Activated T-helper 1 cell treated with Interleukin-2 at 50 U/mL for 16 hours (primary cell): ENCODE results near the gene AANAT.

Source experiments
- DNase-seq: peaks from one replicate; pipeline ENCODE4 v3.0.0-alpha.2; 2020; ENCODE audit warnings: low read depth

AANAT gene

GRCh38 chr17:76469076-76469990 is 1.9 kb downstream of the AANAT start:
- DNase-seq, result no peak

GRCh38 chr17:76469991-76470739 is 2.8 kb downstream of the AANAT start:
- no peak for DNase-seq

DNA sequence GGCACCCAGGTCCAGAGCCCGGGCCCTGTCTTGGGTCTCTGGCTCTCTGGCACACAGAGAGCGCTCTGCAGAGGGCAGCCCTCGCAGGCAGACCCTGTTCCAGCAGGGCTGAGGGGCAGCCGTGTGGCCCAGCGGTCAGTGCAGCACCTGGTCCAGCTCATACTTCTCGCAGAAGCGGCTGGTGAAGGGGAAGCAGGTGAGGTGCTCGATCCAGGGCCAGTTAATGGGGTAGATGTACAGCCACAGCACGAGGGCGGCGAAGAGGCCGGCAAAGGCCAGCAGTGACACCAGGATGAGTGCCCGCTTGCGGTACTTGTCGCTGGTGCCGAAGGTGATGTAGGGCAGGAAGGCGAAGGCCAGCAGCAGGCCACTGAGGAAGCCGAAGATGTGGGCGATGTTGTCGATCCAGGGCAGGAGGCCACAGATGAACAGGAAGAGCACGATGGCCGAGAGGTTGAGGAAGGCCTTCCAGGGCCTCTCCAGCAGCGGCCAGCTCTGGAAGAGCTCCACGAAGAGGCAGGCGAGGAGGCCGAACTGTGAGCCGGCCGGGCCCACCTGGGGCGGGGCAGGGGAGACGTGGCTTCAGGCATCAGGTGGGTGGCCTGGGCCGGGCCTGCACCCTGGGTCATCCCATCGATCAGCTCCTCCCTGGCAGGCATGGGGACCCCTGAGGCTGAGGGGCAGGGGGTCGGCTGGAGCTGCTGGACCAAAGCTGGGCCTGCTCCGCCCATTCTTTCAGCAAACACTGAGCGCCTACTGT is 4.3 kb downstream of the AANAT start:
- no peak for DNase-seq

- no peak for DNase-seq
These were observed 4.8 kb downstream of the AANAT start for GRCh38 chr17:76472258-76472645.

GRCh38 chr17:76472726-76473125 is 5.3 kb downstream of the AANAT start:
- no peak for DNase-seq

- DNase-seq, result no peak
These were observed 6.2 kb downstream of the AANAT start for GRCh38 chr17:76473541-76473985.

- no peak for DNase-seq
These were observed 6.8 kb downstream of the AANAT start for GRCh38 chr17:76474238-76474637.

DNA sequence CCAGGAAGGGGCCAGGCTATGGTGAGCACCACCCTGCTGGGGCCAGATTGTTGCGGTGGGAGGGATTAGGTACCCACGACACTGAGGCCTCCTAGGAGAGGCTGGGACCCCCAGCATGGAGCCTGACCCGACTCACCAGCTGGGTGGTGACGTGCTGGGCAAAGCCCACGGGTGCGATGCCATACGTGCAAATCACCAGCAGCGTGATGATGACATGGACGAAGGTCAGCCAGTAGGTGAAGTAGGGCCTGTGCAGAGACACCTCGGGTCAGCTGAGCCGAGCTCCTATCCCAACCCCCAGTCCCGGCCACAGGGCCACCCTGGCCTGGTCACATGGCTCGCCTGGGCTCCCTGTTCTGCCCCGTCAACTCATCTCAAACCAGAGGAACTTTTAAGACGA is 7.5 kb downstream of the AANAT start:
- no peak for DNase-seq

- DNase-seq, result no peak
These were observed 7.9 kb downstream of the AANAT start for GRCh38 chr17:76475302-76475701.

DNA sequence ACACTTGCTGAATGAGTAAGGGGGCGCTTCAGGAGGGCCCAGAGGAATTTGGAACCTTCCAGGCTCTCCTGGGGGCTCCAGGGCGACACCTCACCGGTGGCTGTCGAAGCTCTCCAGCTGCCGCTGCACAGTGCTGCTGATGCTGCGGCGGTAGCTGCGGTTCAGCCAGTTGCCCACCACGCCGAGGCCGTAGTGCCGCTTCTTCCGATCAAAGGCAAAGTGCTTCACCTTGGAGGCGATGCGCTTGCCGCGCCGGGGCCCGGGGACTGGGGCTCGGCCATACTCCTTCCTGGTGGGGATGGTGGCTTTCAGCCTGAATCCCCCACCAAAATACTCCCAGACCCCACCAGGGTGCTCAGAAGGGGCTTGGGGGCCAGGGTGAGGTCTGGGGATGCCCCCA is 9.3 kb downstream of the AANAT start:
- no peak for DNase-seq

DNA sequence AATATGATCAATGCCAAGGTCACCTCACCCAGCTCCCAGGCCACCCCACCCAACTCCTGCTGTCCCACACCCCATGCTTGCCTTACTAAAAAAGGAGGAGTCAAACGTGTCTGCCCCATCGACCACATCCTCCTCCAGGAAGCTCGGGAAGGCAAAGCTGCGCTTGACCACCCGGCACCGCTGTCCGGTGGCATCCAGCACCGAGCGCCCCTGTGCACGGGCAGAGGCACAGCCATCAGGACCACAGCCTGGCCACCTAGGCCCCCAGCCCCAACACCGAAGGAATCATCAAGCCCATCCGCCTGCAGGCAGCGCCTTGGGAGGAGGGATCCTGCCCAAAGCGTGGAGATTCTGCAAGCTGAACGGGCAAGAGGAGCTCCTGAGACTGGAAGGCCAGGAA is 10.2 kb downstream of the AANAT start:
- DNase-seq, result no peak

GRCh38 chr17:76478097-76478496 is 10.7 kb downstream of the AANAT start:
- DNase-seq, result no peak

DNA sequence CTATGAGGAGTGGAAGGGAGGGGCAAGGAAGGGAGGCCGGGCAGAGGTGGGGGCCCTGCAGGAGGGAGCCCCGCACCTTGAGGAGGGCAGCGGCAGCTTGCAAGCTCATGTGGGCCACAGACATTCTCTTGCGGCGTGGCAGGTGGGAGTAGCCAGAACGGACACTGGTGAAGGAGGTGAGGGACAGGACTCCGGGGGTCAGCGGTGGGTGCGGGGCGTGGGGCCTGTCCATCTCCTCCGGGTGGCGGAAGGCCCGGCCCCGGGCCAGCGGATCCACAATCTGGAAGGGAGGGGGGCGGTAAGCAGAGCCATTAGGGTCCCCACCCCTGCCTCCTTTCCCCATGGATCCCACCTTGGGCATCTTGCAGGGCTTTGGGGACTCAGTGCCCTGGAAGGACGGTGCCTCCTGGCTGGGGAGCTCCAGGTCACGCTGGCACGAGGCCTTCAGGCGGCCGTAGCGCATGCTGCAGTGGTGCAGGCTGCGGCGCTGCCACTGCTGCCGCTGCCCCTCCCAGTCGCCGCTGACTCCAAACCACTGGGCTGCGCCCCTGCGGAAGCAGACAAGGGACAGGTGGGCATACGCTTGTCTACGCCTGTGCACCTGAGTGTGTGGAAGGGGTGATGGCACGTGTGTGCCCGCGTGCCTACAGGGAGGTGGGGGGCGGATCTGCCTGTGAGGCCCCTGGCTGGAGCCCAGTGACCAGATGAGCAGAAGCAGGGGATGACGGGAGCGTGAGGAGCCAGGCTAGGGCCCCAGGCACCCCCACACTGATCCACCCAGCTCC is 11.5 kb downstream of the AANAT start:
- no peak for DNase-seq

GRCh38 chr17:76479515-76480060 is 12.2 kb downstream of the AANAT start:
- no peak for DNase-seq

DNA sequence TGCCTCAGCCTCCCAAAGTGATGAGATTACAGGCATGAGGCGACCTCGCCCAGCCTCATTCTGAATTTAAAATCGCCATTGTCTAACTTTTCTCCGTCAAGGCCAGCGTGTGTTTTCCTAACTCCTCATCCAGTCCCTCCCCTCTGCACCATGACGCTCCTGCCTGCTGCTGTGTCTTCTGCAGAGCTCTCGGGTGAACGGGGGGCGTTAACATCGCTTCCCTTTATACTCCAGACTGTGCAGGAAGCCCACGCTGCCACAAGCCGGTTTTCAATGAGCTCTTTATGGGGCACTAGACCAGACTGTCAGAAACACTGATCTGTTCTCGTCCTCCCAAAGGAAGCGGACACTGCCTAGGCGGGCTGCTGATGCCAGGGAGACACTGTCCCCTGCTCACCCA is 13.2 kb downstream of the AANAT start:
- no peak for DNase-seq

DNA sequence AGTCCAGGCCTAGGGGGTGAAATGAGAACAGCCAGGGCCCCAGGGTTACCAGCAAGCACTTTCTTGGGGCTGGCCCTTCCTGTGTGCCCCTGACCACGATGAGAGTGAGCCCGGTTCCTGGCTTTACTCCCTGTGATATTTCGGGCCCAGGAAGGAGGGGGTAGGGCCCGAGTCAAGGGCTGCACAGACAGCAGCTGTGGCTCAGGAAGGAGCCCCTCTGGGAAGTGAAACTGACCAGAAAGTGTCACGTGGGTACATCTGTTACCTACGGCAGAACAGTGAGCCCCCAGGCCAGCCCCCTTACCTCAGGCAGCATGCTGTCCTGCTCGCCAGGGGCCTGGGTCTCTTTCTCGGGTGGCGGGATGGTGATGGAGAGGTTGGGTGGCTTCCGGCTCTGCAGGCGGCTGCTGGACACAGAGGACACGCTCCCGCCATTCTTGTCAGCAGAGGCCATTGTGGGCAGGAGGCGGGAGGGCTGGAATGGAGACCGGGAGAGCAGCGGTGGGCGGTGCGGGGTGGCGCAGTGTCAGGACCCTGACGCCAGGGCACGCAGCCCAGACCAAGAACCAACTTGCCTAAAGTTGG is 13.8 kb downstream of the AANAT start:
- no peak for DNase-seq

- no peak for DNase-seq
These were observed 16.9 kb downstream of the AANAT start for GRCh38 chr17:76484228-76484725.

GRCh38 chr17:76485569-76485968 is 18.2 kb downstream of the AANAT start:
- DNase-seq, result no peak

DNA sequence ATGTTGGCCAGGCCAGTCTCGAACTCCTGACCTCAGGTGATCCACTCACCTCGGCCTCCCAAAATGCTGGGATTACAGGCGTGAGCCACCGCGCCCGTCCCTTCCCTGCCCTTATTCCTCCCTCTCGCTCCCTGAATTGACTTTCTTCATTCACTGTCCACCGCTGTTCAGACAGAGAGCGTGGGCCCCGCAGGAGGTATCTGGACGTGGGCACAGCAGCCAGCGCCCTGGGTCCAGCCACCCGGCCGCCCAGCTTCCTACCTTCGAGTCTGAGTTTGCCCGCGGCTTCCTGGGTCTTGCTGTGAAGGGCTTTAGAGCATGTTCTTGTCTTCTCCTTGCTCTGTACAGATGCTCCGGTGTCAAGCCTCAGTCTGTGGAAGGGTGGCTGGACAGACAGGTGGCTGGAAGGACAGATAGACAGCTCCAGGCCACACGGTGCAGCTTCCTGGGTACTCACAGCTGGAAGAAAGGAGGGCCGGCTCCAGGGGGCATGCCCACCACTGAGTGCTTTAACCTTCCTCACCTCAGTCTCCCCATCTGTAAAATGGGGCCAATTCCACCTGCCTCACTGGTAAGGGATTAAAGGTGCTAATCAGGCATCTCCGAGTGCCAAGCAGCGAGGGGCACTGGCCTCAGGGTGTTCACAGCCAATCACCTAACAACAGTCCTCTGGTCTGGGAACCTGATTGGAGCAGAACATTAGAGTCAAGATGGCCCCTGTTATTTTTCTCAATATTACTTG is 20.2 kb downstream of the AANAT start:
- DNase-seq, result no peak

GRCh38 chr17:76490112-76490710 is 22.8 kb downstream of the AANAT start:
- no peak for DNase-seq
